HepG2 (cell line): ENCODE measurements around the gene ADCY7. TPM values are rescaled to one million over a fixed set of nuclear protein-coding genes. Genes with fewer than 3 reads are reported as not detected.

Experiments
- ATAC-seq: fragments of 200-7000 bp; cut with Tn5 transposase; 3 replicates; pipeline ENCODE4 v1.9.1; 2020; ENCODE audit warnings: mild to moderate bottlenecking, moderate library complexity
- BruUV-seq: library from RNA; stranded (reverse); fragments of 400-500 nt; replicated peaks from 2 replicates; lab custom pipeline; 2021; lab: Mats Ljungman, UMichigan
- CTCF ChIA-PET: fragments of 300-600 bp; formaldehyde crosslinking; extraction: SDS; loops from one replicate; lab custom pipeline; 2021; ENCODE audit warnings: low total read pairs, inconsistent platforms, low intra/inter-chr PET ratio; lab: Yijun Ruan, JAX
- POLR2A ChIA-PET: fragments of 350-600 bp; sonication (Branson Sonifier 250); formaldehyde crosslinking; loops from one replicate; lab custom pipeline; 2020; ENCODE audit warnings: antibody characterized with exemption, inconsistent platforms; lab: Yijun Ruan, JAX
- DNase-seq: peaks from one replicate; pipeline ENCODE4 v3.0.0-alpha.2; 2015; ENCODE audit warnings: low spot score
- FAIRE-seq: peaks from 3 replicates; lab custom pipeline; 2011; peaks lifted over from hg19 to GRCh38; lab: Jason Lieb, UNC
- H2AFZ ChIP-seq: one replicate; pipeline ENCODE4 v1.6.1; 2011; ENCODE audit warnings: low read length, inconsistent platforms
- H3K27ac ChIP-seq: fragments of 300-600 bp; 3 replicates; pipeline ENCODE4 v1.8.0; 2011; ENCODE audit warnings: mixed run types, mild to moderate bottlenecking, mixed read lengths, low read length, inconsistent platforms; ENCODE audit not compliant: insufficient read depth; ENCODE audit errors: extremely low read length
- H3K27me3 ChIP-seq, 2 experiments: fragments of 200-600 bp in 1 of 2; 2 replicates in 1 of 2; 3 replicates in 1 of 2; pipeline versions ENCODE4 v1.6.0 to v1.8.0; 2011; ENCODE audit warnings: low read length in 2 of 2, mild to moderate bottlenecking in 2 of 2, moderate library complexity in 2 of 2, inconsistent platforms in 1 of 2; ENCODE audit not compliant: insufficient read depth in 2 of 2, control insufficient read depth in 1 of 2
- H3K36me3 ChIP-seq, 2 experiments: fragments of 200-600 bp in 1 of 2; replicated peaks in 1 of 2; 2 replicates in 1 of 2; 3 replicates in 1 of 2; pipeline versions ENCODE4 v1.5.1 to v1.8.0; 2011; ENCODE audit warnings: low read length in 2 of 2, inconsistent platforms in 1 of 2; ENCODE audit not compliant: insufficient read depth in 2 of 2, control insufficient read depth in 1 of 2
- H3K4me1 ChIP-seq: 2 replicates; pipeline ENCODE4 v1.5.1; 2012; ENCODE audit warnings: low read length, inconsistent platforms; ENCODE audit not compliant: insufficient read depth
- H3K4me2 ChIP-seq: 2 replicates; pipeline ENCODE4 v1.6.0; 2011; ENCODE audit warnings: low read depth, low read length, inconsistent platforms
- H3K4me3 ChIP-seq, 3 experiments: fragments of 200-600 bp in 1 of 3; sonication (generic), shearing (Covaris generic) in 1 of 3; replicated peaks in 1 of 3; 2 replicates each; pipeline ENCODE4 v1.5.1; 2011 to 2016; ENCODE audit warnings: low read length in 3 of 3, inconsistent platforms in 2 of 3, low read depth in 2 of 3, mild to moderate bottlenecking in 2 of 3, control low read depth in 1 of 3, mixed read lengths in 1 of 3; ENCODE audit not compliant: insufficient read depth in 1 of 3
- H3K79me2 ChIP-seq: one replicate; pipeline ENCODE4 v1.6.1; 2011; ENCODE audit warnings: low read length, inconsistent platforms; ENCODE audit not compliant: insufficient read depth
- H3K9ac ChIP-seq: 2 replicates; pipeline ENCODE4 v1.6.0; 2011; ENCODE audit warnings: mild to moderate bottlenecking, low read depth, low read length, inconsistent platforms; ENCODE audit not compliant: insufficient read depth
- H3K9me3 ChIP-seq: 2 replicates; pipeline ENCODE4 v1.5.1; 2012; ENCODE audit warnings: mild to moderate bottlenecking, low read length
- H4K20me1 ChIP-seq: 2 replicates; pipeline ENCODE4 v1.6.0; 2011; ENCODE audit warnings: inconsistent platforms, mild to moderate bottlenecking, low read length, moderate library complexity; ENCODE audit not compliant: insufficient read depth
- DDIT3 ChIP-seq: sonication (generic); formaldehyde crosslinking; IDR thresholded peaks from 2 replicates; pipeline ENCODE4 v1.4.0; 2020; ENCODE audit warnings: mild to moderate bottlenecking, missing genetic modification reagents
- ESRRA ChIP-seq: sonication (generic); formaldehyde crosslinking; IDR thresholded peaks from 2 replicates; pipeline ENCODE4 v1.5.1; 2020; ENCODE audit warnings: mild to moderate bottlenecking, low read depth, missing genetic modification reagents
- HMGXB3 ChIP-seq: sonication (generic); formaldehyde crosslinking; IDR thresholded peaks from 2 replicates; pipeline ENCODE4 v1.4.0; 2020; ENCODE audit warnings: missing genetic modification reagents, borderline replicate concordance
- NFE2L2 ChIP-seq: fragments of 150-350 bp; IDR thresholded peaks from 2 replicates; pipeline ENCODE4 v1.6.1; 2014; ENCODE audit warnings: low read length
- PAWR ChIP-seq: sonication (generic); formaldehyde crosslinking; IDR thresholded peaks from 2 replicates; pipeline ENCODE4 v1.4.0; 2020; ENCODE audit warnings: missing genetic modification reagents, mild to moderate bottlenecking, borderline replicate concordance
- PPARG ChIP-seq: conservative IDR thresholded peaks from 2 replicates; pipeline ENCODE4 v1.6.1; 2016; ENCODE audit warnings: missing biosample characterization, missing genetic modification reagents
- SMAD1 ChIP-seq: sonication (generic); formaldehyde crosslinking; IDR thresholded peaks from 2 replicates; pipeline ENCODE4 v1.4.0; 2020; ENCODE audit warnings: missing genetic modification reagents, low read depth, mild to moderate bottlenecking, borderline replicate concordance
- TGIF2 ChIP-seq: IDR thresholded peaks from 2 replicates; pipeline ENCODE4 v1.6.1; 2016; ENCODE audit warnings: control low read depth, missing compliant biosample characterization
- YEATS4 ChIP-seq: sonication (generic); formaldehyde crosslinking; IDR thresholded peaks from 2 replicates; pipeline ENCODE4 v1.4.0; 2020; ENCODE audit warnings: missing genetic modification reagents, borderline replicate concordance
- ZMYM3 ChIP-seq: sonication (generic); formaldehyde crosslinking; IDR thresholded peaks from 2 replicates; pipeline ENCODE4 v1.5.1; 2020; ENCODE audit warnings: mild to moderate bottlenecking, missing genetic modification reagents
- ZNF18 ChIP-seq: sonication (generic); formaldehyde crosslinking; IDR thresholded peaks from 2 replicates; pipeline ENCODE4 v1.8.0; 2022; ENCODE audit warnings: mild to moderate bottlenecking, missing genetic modification reagents; ENCODE audit not compliant: insufficient replicate concordance
- ZNF207 ChIP-seq: fragments of 450-650 bp; IDR thresholded peaks from 2 replicates; pipeline ENCODE4 v1.6.1; 2016; ENCODE audit warnings: antibody characterized with exemption, borderline replicate concordance
- ZNF619 ChIP-seq: sonication (generic); formaldehyde crosslinking; IDR thresholded peaks from 2 replicates; pipeline ENCODE4 v1.4.0; 2020; ENCODE audit warnings: mild to moderate bottlenecking, missing genetic modification reagents
- ZNF629 ChIP-seq: sonication (generic); formaldehyde crosslinking; conservative IDR thresholded peaks from 2 replicates; pipeline ENCODE4 v1.5.0; 2020; ENCODE audit warnings: missing genetic modification reagents
- WGBS: methylation state at CpG from one replicate; pipeline ENCODE4 v1.1.6; 2017; ENCODE audit warnings: low lambda C conversion rate; 5-methylcytosine and 5-hydroxymethylcytosine counted together
- in situ Hi-C: cut with HindIII; loops from 2 replicates; pipeline ENCODE4 v1.10.0; 2017; ENCODE audit warnings: low pct_unique_long_range_greater_than_20kb; ENCODE audit not compliant: extremely low pct_ligation_motif_present
- intact Hi-C: fragments of 100-400 bp; cut with micrococcal nuclease; formaldehyde crosslinking; loops from one replicate; pipeline ENCODE4 v1.10.0; 2022; ENCODE audit not compliant: unreplicated experiment
- polyA plus RNA-seq, 8 experiments: library from polyadenylated mRNA; depleted of rRNA in 3 of 8; stranded (reverse) in 7 of 8; unstranded in 1 of 8; fragments of >200 nt; fragmentation: Illumina TruSeq in 4 of 8; extraction: Trizol in 4 of 8; gene quantifications; 2 replicates each; pipeline versions ENCODE4 v1.2.1 to v1.2.3, GENCODE V29; 2011 to 2016; ENCODE audit warnings: low read depth in 4 of 8, missing spikeins in 1 of 8, mixed read lengths in 1 of 8; ENCODE audit not compliant: insufficient read depth in 1 of 8
- total RNA-seq, 5 experiments: library from RNA; depleted of rRNA; stranded (reverse); fragments of >200 nt; fragmentation: Illumina TruSeq; extraction: Trizol; gene quantifications; 2 replicates each; pipeline ENCODE4 v1.2.3, GENCODE V29; 2016; ENCODE audit warnings: low read depth in 1 of 5

ADCY7 gene
- total and polyA plus RNA-seq, 2 of the 13 experiments (the other 11 are each of a cell fraction or from before 2014, with no cell fraction given): 2.2 to 4.3 TPM

GRCh38 chr16:50293994-50294855 lies 27.9 kb downstream of the ADCY7 start:
- no peaks in the 10 kb centered on the region for H3K79me2 ChIP-seq
- no peak overlapping the region for H3K4me2 ChIP-seq
- ChIA-PET POLR2A (interaction anchor here (1.0 kb wide), 1 partner anchor 11 kb away, joined by 3 read pairs; no protein-coding TSS in a partner anchor), CTCF (no interaction called here)
- no peak overlapping the region for H2AFZ ChIP-seq
- no peak overlapping the region for H3K9ac ChIP-seq
- ATAC-seq (no peak), FAIRE-seq (no peak), DNase-seq (no peak)
- in situ Hi-C loops: no loop called here
- no peaks in the 10 kb centered on the region for H3K36me3 ChIP-seq
- H3K4me1 ChIP-seq: peaks cover 65% of the 10 kb centered on the region
- no peaks in the 10 kb centered on the region for H3K9me3 ChIP-seq
- H3K4me3 ChIP-seq: no peak overlapping the region
- BruUV-seq: no TSS peak
- intact Hi-C loops: no loop called here
- no peaks in the 10 kb centered on the region for H3K27me3 ChIP-seq
- WGBS: 78% methylated on average over 9 of the region's 20 CpGs
- H3K27ac ChIP-seq: no peak overlapping the region
- TF ChIP-seq ESRRA: no peak
- no peak for TF ChIP-seq HMGXB3 (CRISPR knock-in tag)
- peak; percentile 88 for TF ChIP-seq ZNF629 (CRISPR knock-in tag)
- TF ChIP-seq ZNF18 (CRISPR knock-in tag): no peak
- TF ChIP-seq YEATS4 (CRISPR knock-in tag): no peak
- TF ChIP-seq PPARG: no peak
- peak; percentile 46; the same call in 1 of the 2 replicates for TF ChIP-seq ZMYM3
- no peak for TF ChIP-seq DDIT3 (CRISPR knock-in tag)
- no peak for TF ChIP-seq PAWR (CRISPR knock-in tag)
- TF ChIP-seq ZNF619 (CRISPR knock-in tag): no peak
- no peak for TF ChIP-seq SMAD1
- no peak for TF ChIP-seq TGIF2
- TF ChIP-seq ZNF207: no peak
- no peak for TF ChIP-seq NFE2L2
- no peaks in the 10 kb centered on the region for H4K20me1 ChIP-seq
